ENCODE measurements around the gene WNT5A. TPM values are rescaled to one million over a fixed set of nuclear protein-coding genes. Genes with fewer than 3 reads are reported as not detected.

The WNT5A gene
- polyA plus RNA-seq, 2 donors: 9.1 to 11.1 TPM

DNA sequence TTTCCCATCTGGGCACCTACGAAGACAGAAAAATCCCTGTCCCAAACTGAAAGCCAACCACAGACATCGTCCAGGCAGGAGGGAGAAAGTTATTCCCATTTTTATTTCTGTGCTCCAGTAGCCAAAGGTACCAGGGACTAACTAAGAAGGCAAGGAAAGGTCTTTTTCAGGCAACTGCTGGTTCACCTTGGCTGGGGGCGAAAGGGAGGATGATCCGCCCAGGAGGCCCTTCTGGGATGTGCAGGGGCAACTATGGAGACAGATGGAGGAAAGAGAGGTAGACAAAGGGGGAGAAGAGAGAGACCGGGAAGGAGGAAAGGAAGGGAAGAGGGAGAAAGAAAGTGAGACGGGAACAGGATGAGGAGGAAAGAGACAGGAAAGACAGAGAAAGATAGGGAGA lies 13.3 kb downstream of the WNT5A start:
- Histone ChIP-seq H3K4me3 (ENCODE audit: low read depth in 1 of 2, low read length in 2 of 2) (no peak overlapping the region), H3K27ac (ENCODE audit: low read depth in 2 of 2, low read length in 1 of 2) (no peak overlapping the region), H3K9me3 (ENCODE audit: control insufficient read depth in 2 of 2, insufficient read depth in 1 of 2, low read depth in 1 of 2, low read length in 1 of 2) (no peaks in the 10 kb centered on the region), H3K4me1 (ENCODE audit: control insufficient read depth in 2 of 2, insufficient read depth in 2 of 2, low read length in 1 of 2) (no peaks in the 10 kb centered on the region), H3K36me3 (ENCODE audit: control insufficient read depth in 2 of 2, insufficient read depth in 2 of 2, low read length in 1 of 2) (peaks cover 0 to 12% of the 10 kb centered on the region in 2 donors), H3K27me3 (ENCODE audit: control insufficient read depth in 1 of 2, insufficient read depth in 2 of 2, low read length in 2 of 2) (no peaks in the 10 kb centered on the region)
- 84 to 88% methylated on average over 6 of the region's 6 CpGs for WGBS, 2 donors

DNA sequence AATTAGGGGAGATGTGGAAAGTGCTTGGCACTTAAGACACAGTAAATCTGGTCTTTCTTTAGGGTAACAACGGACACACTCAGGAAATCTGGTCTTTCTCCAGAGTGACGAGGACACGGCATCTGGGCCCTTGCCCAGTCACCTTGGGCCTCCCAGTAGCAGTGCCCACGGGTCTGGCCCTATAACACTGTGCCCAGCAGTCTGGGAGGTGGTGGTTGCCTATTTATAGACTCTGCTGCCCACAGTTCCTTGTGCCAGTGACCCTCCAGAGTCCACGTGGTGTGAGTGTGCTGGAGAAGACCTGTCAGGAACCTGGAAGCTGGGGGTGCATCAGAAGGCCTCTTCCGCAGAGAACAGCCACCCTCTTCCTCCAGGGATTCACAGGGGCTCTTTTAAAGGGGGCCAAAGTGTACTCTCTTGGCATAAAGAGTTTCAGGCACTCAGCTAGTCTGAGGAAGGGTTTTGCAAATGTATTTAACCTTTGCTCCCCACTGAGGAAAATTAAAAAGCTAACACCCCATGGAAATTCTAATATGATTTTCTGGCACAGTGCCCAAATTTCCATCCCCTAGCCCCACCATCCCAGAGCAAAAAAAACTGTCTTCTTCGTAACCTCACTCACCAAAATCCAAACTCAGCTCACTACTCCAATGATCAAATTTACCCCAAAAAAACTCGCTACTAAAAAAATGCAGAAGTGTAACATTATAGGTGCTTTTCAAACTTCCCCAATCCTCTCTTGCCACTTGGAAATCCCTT lies 15.4 kb downstream of the WNT5A start:
- no peak overlapping the region for H3K27ac ChIP-seq (ENCODE audit: low read depth in 2 of 2, low read length in 1 of 2)
- H3K27me3 ChIP-seq (ENCODE audit: control insufficient read depth in 1 of 2, insufficient read depth in 2 of 2, low read length in 2 of 2): no peaks in the 10 kb centered on the region
- peaks cover 0 to 12% of the 10 kb centered on the region in 2 donors for H3K36me3 ChIP-seq (ENCODE audit: control insufficient read depth in 2 of 2, insufficient read depth in 2 of 2, low read length in 1 of 2)
- no peaks in the 10 kb centered on the region for H3K4me1 ChIP-seq (ENCODE audit: control insufficient read depth in 2 of 2, insufficient read depth in 2 of 2, low read length in 1 of 2)
- H3K4me3 ChIP-seq (ENCODE audit: low read depth in 1 of 2, low read length in 2 of 2): no peak overlapping the region
- 72 to 80% methylated on average over 8 of the region's 8 CpGs for WGBS, 2 donors
- no peaks in the 10 kb centered on the region for H3K9me3 ChIP-seq (ENCODE audit: control insufficient read depth in 2 of 2, insufficient read depth in 1 of 2, low read depth in 1 of 2, low read length in 1 of 2)

DNA sequence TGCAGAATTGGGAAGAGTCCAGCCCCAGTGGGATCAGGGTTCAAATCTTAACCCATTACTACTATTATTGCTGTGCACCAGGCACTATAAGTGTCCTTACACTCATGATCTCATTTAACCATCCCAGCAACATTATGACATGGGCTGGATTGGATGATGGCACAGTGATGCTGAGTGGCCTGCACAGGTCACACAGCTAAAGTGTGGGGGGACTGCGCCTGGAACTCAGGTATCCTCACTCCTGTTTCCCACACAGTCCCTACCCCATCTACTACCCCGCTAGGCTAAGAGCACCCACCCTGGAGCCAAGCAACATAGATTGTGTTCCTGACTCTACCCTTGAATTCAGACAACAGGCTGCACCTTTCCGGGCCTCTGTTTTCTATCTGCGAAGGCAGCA lies 16.0 kb downstream of the WNT5A start:
- H3K27me3 ChIP-seq (ENCODE audit: control insufficient read depth in 1 of 2, insufficient read depth in 2 of 2, low read length in 2 of 2): no peaks in the 10 kb centered on the region
- H3K9me3 ChIP-seq (ENCODE audit: control insufficient read depth in 2 of 2, insufficient read depth in 1 of 2, low read depth in 1 of 2, low read length in 1 of 2): no peaks in the 10 kb centered on the region
- no peak overlapping the region for H3K27ac ChIP-seq (ENCODE audit: low read depth in 2 of 2, low read length in 1 of 2)
- 95 to 97% methylated on average over 4 of the region's 4 CpGs for WGBS, 2 donors
- peaks cover 0 to 12% of the 10 kb centered on the region in 2 donors for H3K36me3 ChIP-seq (ENCODE audit: control insufficient read depth in 2 of 2, insufficient read depth in 2 of 2, low read length in 1 of 2)
- H3K4me1 ChIP-seq (ENCODE audit: control insufficient read depth in 2 of 2, insufficient read depth in 2 of 2, low read length in 1 of 2): no peaks in the 10 kb centered on the region
- no peak overlapping the region for H3K4me3 ChIP-seq (ENCODE audit: low read depth in 1 of 2, low read length in 2 of 2)

DNA sequence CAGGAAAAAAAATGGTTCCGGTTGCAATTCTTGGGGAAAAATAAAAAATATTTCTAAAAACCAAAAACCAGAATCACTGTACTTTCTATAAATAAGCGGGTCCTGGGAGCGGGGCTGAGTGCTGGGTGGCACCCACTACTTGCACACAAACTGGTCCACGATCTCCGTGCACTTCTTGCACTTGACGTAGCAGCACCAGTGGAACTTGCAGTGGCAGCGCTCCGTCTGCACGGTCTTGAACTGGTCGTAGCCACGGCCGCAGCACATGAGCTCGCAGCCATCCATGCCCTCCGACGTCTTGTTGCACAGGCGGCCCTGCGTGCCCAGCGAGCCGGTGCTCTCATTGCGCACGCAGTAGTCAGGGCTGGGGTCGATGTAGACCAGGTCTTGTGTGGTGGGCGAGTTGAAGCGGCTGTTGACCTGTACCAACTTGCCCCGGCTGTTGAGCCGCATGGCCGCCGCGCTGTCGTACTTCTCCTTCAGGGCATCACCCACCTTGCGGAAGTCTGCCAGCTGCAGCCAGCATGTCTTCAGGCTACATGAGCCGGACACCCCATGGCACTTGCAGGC lies 17.1 kb downstream of the WNT5A start:
- no peaks in the 10 kb centered on the region for H3K9me3 ChIP-seq (ENCODE audit: control insufficient read depth in 2 of 2, insufficient read depth in 1 of 2, low read depth in 1 of 2, low read length in 1 of 2)
- H3K27me3 ChIP-seq (ENCODE audit: control insufficient read depth in 1 of 2, insufficient read depth in 2 of 2, low read length in 2 of 2): no peaks in the 10 kb centered on the region
- WGBS, 2 donors: 93 to 95% methylated on average over 32 of the region's 32 CpGs
- no peaks in the 10 kb centered on the region for H3K4me1 ChIP-seq (ENCODE audit: control insufficient read depth in 2 of 2, insufficient read depth in 2 of 2, low read length in 1 of 2)
- H3K4me3 ChIP-seq (ENCODE audit: low read depth in 1 of 2, low read length in 2 of 2): no peak overlapping the region
- peaks cover 0 to 12% of the 10 kb centered on the region in 2 donors for H3K36me3 ChIP-seq (ENCODE audit: control insufficient read depth in 2 of 2, insufficient read depth in 2 of 2, low read length in 1 of 2)
- H3K27ac ChIP-seq (ENCODE audit: low read depth in 2 of 2, low read length in 1 of 2): no peak overlapping the region

DNA sequence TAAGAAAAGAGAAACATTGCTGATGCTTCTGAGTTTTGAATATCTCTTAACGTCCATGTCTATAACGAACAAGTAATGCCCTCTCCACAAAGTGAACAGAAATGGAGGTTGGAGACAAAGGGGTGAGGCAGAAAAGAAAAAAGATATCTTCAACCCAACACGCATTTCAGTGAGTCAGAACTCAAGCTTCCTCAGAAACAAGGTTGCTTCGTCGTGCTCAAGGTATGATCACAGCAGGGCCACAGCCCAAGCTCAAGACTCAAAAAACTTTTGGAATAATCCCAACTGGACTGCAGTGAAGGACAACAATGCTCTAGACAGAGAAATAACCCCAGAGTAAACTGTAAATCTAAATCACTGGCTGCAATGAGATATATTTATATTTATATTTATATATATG lies 18.9 kb downstream of the WNT5A start:
- H3K9me3 ChIP-seq (ENCODE audit: control insufficient read depth in 2 of 2, insufficient read depth in 1 of 2, low read depth in 1 of 2, low read length in 1 of 2): no peaks in the 10 kb centered on the region
- H3K27ac ChIP-seq (ENCODE audit: low read depth in 2 of 2, low read length in 1 of 2): no peak overlapping the region
- H3K36me3 ChIP-seq (ENCODE audit: control insufficient read depth in 2 of 2, insufficient read depth in 2 of 2, low read length in 1 of 2): peaks cover 0 to 6% of the 10 kb centered on the region in 2 donors
- H3K4me1 ChIP-seq (ENCODE audit: control insufficient read depth in 2 of 2, insufficient read depth in 2 of 2, low read length in 1 of 2): no peaks in the 10 kb centered on the region
- whole genome bisulfite sequencing, 2 donors: 77 to 82% methylated on average over 5 of the region's 5 CpGs
- H3K4me3 ChIP-seq (ENCODE audit: low read depth in 1 of 2, low read length in 2 of 2): no peak overlapping the region
- no peaks in the 10 kb centered on the region for H3K27me3 ChIP-seq (ENCODE audit: control insufficient read depth in 1 of 2, insufficient read depth in 2 of 2, low read length in 2 of 2)

DNA sequence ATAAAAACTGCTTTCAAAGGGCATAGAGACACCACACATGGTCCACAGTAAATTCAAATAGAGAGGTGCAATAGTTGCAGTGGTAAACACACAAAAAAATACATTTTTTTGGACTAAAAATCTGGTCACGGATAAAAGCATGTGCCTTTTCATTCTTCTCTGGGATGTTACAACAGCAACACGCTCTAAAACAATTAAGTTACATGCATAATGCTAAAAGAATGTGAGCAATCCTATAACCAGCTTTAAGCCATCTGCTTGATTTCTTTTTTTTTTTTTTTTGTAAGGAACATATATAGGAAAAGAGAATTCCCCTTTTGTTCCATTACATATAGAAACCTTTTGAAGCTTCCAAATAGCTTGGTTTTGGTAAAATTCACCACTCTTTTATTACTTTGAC lies 20.0 kb downstream of the WNT5A start:
- Histone ChIP-seq H3K36me3 (ENCODE audit: control insufficient read depth in 2 of 2, insufficient read depth in 2 of 2, low read length in 1 of 2) (peaks cover 0 to 6% of the 10 kb centered on the region in 2 donors), H3K27ac (ENCODE audit: low read depth in 2 of 2, low read length in 1 of 2) (no peak overlapping the region), H3K4me3 (ENCODE audit: low read depth in 1 of 2, low read length in 2 of 2) (no peak overlapping the region), H3K9me3 (ENCODE audit: control insufficient read depth in 2 of 2, insufficient read depth in 1 of 2, low read depth in 1 of 2, low read length in 1 of 2) (no peaks in the 10 kb centered on the region), H3K4me1 (ENCODE audit: control insufficient read depth in 2 of 2, insufficient read depth in 2 of 2, low read length in 1 of 2) (no peaks in the 10 kb centered on the region), H3K27me3 (ENCODE audit: control insufficient read depth in 1 of 2, insufficient read depth in 2 of 2, low read length in 2 of 2) (no peaks in the 10 kb centered on the region)
- WGBS, 2 donors: 58 to 75% methylated on average over 2 of the region's 2 CpGs

DNA sequence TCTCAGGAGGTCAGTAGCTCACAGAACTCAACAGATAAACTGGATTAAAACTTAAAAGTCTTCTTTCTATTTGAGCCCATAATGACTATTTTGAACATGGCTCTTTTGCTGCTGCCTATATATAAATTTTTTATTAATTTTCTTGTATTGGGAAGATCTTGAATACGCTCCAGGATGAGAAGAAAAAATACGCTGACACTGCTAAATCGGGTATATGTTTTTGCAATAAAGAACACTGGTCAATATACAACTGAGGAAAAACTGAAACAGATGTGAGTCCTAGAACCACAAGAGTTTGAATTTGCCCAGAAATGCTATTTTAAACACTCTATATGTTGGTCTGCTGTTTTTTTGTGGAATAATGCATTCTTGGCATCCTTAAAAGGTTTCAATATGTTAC lies 20.6 kb downstream of the WNT5A start:
- H3K9me3 ChIP-seq (ENCODE audit: control insufficient read depth in 2 of 2, insufficient read depth in 1 of 2, low read depth in 1 of 2, low read length in 1 of 2): no peaks in the 10 kb centered on the region
- no peak overlapping the region for H3K27ac ChIP-seq (ENCODE audit: low read depth in 2 of 2, low read length in 1 of 2)
- H3K4me3 ChIP-seq (ENCODE audit: low read depth in 1 of 2, low read length in 2 of 2): no peak overlapping the region
- WGBS, 2 donors: 81 to 87% methylated on average over 3 of the region's 3 CpGs
- no peaks in the 10 kb centered on the region for H3K4me1 ChIP-seq (ENCODE audit: control insufficient read depth in 2 of 2, insufficient read depth in 2 of 2, low read length in 1 of 2)
- peaks cover 0 to 6% of the 10 kb centered on the region in 2 donors for H3K36me3 ChIP-seq (ENCODE audit: control insufficient read depth in 2 of 2, insufficient read depth in 2 of 2, low read length in 1 of 2)
- no peaks in the 10 kb centered on the region for H3K27me3 ChIP-seq (ENCODE audit: control insufficient read depth in 1 of 2, insufficient read depth in 2 of 2, low read length in 2 of 2)

DNA sequence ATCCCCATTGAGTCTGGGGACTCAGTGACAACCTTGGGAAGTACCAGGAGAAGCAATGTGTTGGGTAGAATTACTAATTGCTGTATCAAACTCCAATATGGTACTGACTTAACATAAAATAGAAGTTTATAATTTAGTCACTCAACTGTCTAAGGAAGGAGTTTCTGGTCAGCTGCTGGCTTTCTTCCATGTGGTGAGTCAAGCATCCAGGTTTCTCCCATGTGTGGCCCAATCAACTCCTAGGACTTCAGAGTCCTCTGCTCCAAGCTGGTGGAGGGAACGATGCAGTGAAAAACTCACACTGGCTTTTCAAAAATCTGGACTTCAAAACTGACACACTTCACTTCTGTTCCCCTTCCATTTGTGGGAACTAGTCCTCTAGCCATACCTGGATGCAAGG lies 25.2 kb downstream of the WNT5A start:
- no peak overlapping the region for H3K27ac ChIP-seq (ENCODE audit: low read depth in 2 of 2, low read length in 1 of 2)
- no peaks in the 10 kb centered on the region for H3K9me3 ChIP-seq (ENCODE audit: control insufficient read depth in 2 of 2, insufficient read depth in 1 of 2, low read depth in 1 of 2, low read length in 1 of 2)
- no peak overlapping the region for H3K4me3 ChIP-seq (ENCODE audit: low read depth in 1 of 2, low read length in 2 of 2)
- no peaks in the 10 kb centered on the region for H3K36me3 ChIP-seq (ENCODE audit: control insufficient read depth in 2 of 2, insufficient read depth in 2 of 2, low read length in 1 of 2)
- no peaks in the 10 kb centered on the region for H3K4me1 ChIP-seq (ENCODE audit: control insufficient read depth in 2 of 2, insufficient read depth in 2 of 2, low read length in 1 of 2)
- H3K27me3 ChIP-seq (ENCODE audit: control insufficient read depth in 1 of 2, insufficient read depth in 2 of 2, low read length in 2 of 2): no peaks in the 10 kb centered on the region
- 84 to 92% methylated on average over 1 of the region's 1 CpG for WGBS, 2 donors

DNA sequence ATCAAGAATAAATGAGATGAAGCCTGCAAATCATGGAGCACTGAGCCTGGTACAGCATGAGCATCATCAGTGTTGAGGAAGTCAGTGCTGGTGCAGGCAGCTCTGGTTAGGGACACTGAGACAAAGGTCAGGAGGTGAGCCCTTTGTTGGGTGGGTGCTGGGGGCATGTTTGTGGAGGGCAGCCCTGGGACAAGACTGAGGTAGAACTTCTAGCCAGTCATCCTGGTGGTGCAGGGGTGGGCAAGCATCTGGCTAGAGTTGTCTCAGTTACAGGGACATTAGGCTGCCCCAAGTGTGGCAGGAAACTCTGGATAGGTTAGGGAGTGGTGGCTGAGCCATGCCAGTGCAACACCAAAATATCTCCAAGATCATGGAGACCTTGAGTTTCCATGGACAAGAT lies 27.3 kb downstream of the WNT5A start:
- no peaks in the 10 kb centered on the region for H3K36me3 ChIP-seq (ENCODE audit: control insufficient read depth in 2 of 2, insufficient read depth in 2 of 2, low read length in 1 of 2)
- H3K4me1 ChIP-seq (ENCODE audit: control insufficient read depth in 2 of 2, insufficient read depth in 2 of 2, low read length in 1 of 2): no peaks in the 10 kb centered on the region
- H3K27me3 ChIP-seq (ENCODE audit: control insufficient read depth in 1 of 2, insufficient read depth in 2 of 2, low read length in 2 of 2): no peaks in the 10 kb centered on the region
- H3K4me3 ChIP-seq (ENCODE audit: low read depth in 1 of 2, low read length in 2 of 2): no peak overlapping the region
- H3K27ac ChIP-seq (ENCODE audit: low read depth in 2 of 2, low read length in 1 of 2): no peak overlapping the region
- H3K9me3 ChIP-seq (ENCODE audit: control insufficient read depth in 2 of 2, insufficient read depth in 1 of 2, low read depth in 1 of 2, low read length in 1 of 2): no peaks in the 10 kb centered on the region

DNA sequence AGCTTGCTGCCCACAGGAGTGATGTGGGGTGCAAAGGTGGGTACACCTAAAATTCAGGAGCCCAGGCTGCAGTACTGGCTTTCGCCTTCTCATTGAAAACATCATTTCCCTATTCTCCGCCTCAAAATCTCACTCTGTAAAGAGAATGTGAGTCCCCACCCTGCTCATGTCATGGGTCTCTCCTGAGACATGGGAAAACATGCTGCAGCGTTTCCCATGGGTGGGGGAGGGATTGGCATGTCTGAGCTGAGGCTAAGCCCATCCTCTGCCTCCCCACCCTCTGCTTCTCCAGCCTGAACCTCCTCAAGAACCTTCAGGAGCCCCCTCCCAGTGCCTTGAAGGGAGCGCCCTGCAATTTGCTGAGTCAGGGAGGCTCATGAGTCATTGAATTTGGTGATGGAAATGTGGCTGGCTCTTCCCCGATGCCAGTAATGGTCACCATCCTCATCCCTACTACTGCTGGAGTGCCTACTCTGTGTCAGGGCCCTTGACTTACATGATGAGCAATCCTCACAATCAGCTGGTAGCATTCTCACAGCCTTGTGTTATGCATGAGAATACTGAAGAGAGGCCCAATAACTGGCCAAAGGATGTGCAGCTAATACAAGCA lies 28.8 kb downstream of the WNT5A start:
- Histone ChIP-seq H3K4me3 (ENCODE audit: low read depth in 1 of 2, low read length in 2 of 2) (no peak overlapping the region), H3K27me3 (ENCODE audit: control insufficient read depth in 1 of 2, insufficient read depth in 2 of 2, low read length in 2 of 2) (no peaks in the 10 kb centered on the region), H3K27ac (ENCODE audit: low read depth in 2 of 2, low read length in 1 of 2) (no peak overlapping the region), H3K9me3 (ENCODE audit: control insufficient read depth in 2 of 2, insufficient read depth in 1 of 2, low read depth in 1 of 2, low read length in 1 of 2) (no peaks in the 10 kb centered on the region), H3K36me3 (ENCODE audit: control insufficient read depth in 2 of 2, insufficient read depth in 2 of 2, low read length in 1 of 2) (no peaks in the 10 kb centered on the region), H3K4me1 (ENCODE audit: control insufficient read depth in 2 of 2, insufficient read depth in 2 of 2, low read length in 1 of 2) (no peaks in the 10 kb centered on the region)
- WGBS, 2 donors: 68% methylated on average over 5 of the region's 5 CpGs
